HCT116 (cell line): ENCODE measurements around the gene CDKAL1.
"Not testable (repeated sequence)": the region's sequence is repeated elsewhere in the genome, so short reads cannot be mapped to it uniquely, and the experiment has no call there.

Source experiments
- EZH2 ChIP-seq: fragments of 200-600 bp; sonication (generic); IDR thresholded peaks from 2 replicates; pipeline ENCODE4 v1.6.1; 2017; ENCODE audit warnings: antibody characterized with exemption, mixed run types
- MAX ChIP-seq: IDR thresholded peaks from 2 replicates; pipeline ENCODE4 v1.6.1; 2012
- POLR2A ChIP-seq: IDR thresholded peaks from 2 replicates; pipeline ENCODE4 v1.7.0; 2011; ENCODE audit warnings: borderline replicate concordance; ENCODE audit not compliant: insufficient read depth, insufficient read length; ENCODE audit errors: extremely low read depth
- SIN3A ChIP-seq: IDR thresholded peaks from 2 replicates; pipeline ENCODE4 v1.6.1; 2012; ENCODE audit warnings: low read depth
- TCF7L2 ChIP-seq: IDR thresholded peaks from 2 replicates; pipeline ENCODE4 v1.7.0; 2011; ENCODE audit warnings: borderline replicate concordance, inconsistent platforms; ENCODE audit not compliant: insufficient read depth, insufficient read length; ENCODE audit errors: extremely low read depth
- YY1 ChIP-seq: IDR thresholded peaks from 2 replicates; pipeline ENCODE4 v1.6.1; 2011; ENCODE audit warnings: low read length, low read depth, moderate library complexity, mild to moderate bottlenecking; ENCODE audit not compliant: insufficient replicate concordance; ENCODE audit errors: extremely low read depth
- TF ChIP-seq, protein P1 (sequence below): IDR thresholded peaks from 2 replicates; pipeline ENCODE4 v1.6.1; 2012; ENCODE audit warnings: low read depth
- TF ChIP-seq, protein P2 (sequence below), 3 experiments: fragments of 200-600 bp in 1 of 3; sonication (generic) in 1 of 3; IDR thresholded peaks in 2 of 3; conservative IDR thresholded peaks in 1 of 3; 2 replicates each; pipeline ENCODE4 v1.5.1; 2012 to 2017; ENCODE audit warnings: low read depth in 2 of 3, low read length in 2 of 3, antibody characterized with exemption in 1 of 3, borderline replicate concordance in 1 of 3, control low read depth in 1 of 3, mild to moderate bottlenecking in 1 of 3, mixed read lengths in 1 of 3, mixed run types in 1 of 3, moderate library complexity in 1 of 3; ENCODE audit not compliant: insufficient read depth in 1 of 3
- TF ChIP-seq, protein P3 (sequence below): IDR thresholded peaks from 2 replicates; pipeline ENCODE4 v1.6.1; 2011; ENCODE audit warnings: mild to moderate bottlenecking, low read length, moderate library complexity; ENCODE audit not compliant: insufficient replicate concordance; ENCODE audit errors: extremely low read depth

DNA sequence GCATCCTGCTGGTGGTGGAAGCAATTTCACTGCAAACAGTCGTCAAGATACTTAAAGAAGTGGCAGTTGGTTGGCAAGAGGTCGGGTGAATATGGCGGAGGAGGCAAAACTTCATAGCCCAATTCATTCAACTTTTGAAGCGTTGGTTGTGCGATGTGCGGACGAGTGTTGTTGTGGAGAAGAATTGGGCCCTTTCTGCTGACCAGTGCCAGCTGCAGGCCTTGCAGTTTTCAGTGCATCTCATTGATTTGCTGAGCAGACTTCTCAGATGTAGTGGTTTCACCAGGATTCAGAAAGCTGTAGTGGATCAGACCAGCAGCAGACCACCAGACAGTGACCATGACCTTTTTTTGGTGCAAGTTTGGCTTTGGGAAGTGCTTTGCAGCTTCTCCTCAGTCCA lies 297.0 kb downstream of the CDKAL1 start:
- TF ChIP-seq, protein P1, sequence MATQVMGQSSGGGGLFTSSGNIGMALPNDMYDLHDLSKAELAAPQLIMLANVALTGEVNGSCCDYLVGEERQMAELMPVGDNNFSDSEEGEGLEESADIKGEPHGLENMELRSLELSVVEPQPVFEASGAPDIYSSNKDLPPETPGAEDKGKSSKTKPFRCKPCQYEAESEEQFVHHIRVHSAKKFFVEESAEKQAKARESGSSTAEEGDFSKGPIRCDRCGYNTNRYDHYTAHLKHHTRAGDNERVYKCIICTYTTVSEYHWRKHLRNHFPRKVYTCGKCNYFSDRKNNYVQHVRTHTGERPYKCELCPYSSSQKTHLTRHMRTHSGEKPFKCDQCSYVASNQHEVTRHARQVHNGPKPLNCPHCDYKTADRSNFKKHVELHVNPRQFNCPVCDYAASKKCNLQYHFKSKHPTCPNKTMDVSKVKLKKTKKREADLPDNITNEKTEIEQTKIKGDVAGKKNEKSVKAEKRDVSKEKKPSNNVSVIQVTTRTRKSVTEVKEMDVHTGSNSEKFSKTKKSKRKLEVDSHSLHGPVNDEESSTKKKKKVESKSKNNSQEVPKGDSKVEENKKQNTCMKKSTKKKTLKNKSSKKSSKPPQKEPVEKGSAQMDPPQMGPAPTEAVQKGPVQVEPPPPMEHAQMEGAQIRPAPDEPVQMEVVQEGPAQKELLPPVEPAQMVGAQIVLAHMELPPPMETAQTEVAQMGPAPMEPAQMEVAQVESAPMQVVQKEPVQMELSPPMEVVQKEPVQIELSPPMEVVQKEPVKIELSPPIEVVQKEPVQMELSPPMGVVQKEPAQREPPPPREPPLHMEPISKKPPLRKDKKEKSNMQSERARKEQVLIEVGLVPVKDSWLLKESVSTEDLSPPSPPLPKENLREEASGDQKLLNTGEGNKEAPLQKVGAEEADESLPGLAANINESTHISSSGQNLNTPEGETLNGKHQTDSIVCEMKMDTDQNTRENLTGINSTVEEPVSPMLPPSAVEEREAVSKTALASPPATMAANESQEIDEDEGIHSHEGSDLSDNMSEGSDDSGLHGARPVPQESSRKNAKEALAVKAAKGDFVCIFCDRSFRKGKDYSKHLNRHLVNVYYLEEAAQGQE, result not testable (repeated sequence)
- not testable (repeated sequence) for TF ChIP-seq EZH2, SIN3A, YY1, POLR2A, MAX, TCF7L2
- TF ChIP-seq, protein P2, sequence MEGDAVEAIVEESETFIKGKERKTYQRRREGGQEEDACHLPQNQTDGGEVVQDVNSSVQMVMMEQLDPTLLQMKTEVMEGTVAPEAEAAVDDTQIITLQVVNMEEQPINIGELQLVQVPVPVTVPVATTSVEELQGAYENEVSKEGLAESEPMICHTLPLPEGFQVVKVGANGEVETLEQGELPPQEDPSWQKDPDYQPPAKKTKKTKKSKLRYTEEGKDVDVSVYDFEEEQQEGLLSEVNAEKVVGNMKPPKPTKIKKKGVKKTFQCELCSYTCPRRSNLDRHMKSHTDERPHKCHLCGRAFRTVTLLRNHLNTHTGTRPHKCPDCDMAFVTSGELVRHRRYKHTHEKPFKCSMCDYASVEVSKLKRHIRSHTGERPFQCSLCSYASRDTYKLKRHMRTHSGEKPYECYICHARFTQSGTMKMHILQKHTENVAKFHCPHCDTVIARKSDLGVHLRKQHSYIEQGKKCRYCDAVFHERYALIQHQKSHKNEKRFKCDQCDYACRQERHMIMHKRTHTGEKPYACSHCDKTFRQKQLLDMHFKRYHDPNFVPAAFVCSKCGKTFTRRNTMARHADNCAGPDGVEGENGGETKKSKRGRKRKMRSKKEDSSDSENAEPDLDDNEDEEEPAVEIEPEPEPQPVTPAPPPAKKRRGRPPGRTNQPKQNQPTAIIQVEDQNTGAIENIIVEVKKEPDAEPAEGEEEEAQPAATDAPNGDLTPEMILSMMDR (IDR thresholded peaks at IDR 0.05 in 2 of 3, conservative IDR thresholded peaks at IDR 0.05 in 1 of 3; ENCODE audit: borderline replicate concordance in 1 of 3, insufficient read depth in 1 of 3, low read depth in 2 of 3, low read length in 2 of 3), result not testable (repeated sequence)
- TF ChIP-seq, protein P3, sequence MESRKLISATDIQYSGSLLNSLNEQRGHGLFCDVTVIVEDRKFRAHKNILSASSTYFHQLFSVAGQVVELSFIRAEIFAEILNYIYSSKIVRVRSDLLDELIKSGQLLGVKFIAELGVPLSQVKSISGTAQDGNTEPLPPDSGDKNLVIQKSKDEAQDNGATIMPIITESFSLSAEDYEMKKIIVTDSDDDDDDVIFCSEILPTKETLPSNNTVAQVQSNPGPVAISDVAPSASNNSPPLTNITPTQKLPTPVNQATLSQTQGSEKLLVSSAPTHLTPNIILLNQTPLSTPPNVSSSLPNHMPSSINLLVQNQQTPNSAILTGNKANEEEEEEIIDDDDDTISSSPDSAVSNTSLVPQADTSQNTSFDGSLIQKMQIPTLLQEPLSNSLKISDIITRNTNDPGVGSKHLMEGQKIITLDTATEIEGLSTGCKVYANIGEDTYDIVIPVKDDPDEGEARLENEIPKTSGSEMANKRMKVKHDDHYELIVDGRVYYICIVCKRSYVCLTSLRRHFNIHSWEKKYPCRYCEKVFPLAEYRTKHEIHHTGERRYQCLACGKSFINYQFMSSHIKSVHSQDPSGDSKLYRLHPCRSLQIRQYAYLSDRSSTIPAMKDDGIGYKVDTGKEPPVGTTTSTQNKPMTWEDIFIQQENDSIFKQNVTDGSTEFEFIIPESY, result not testable (repeated sequence)
